GM23248 (cell line): ENCODE data around the gene CUX1. TPM values are rescaled to one million over a fixed set of nuclear protein-coding genes. Genes with fewer than 3 reads are reported as not detected.

ENCODE experiments used
- DNase-seq: peaks from one replicate; pipeline ENCODE4 v3.0.0-alpha.2; 2015
- H2AFZ ChIP-seq: fragments of 200-600 bp; sonication (generic); 2 replicates; pipeline ENCODE4 v1.6.1; 2016; ENCODE audit warnings: antibody characterized with exemption
- H3F3A ChIP-seq: fragments of 200-600 bp; sonication (generic); 2 replicates; pipeline ENCODE4 v1.6.1; 2016; ENCODE audit warnings: mild to moderate bottlenecking, antibody characterized with exemption, mixed run types; ENCODE audit not compliant: insufficient read depth
- H3K27ac ChIP-seq: fragments of 200-600 bp; sonication (generic); 2 replicates; pipeline ENCODE4 v1.5.1; 2016; ENCODE audit warnings: mild to moderate bottlenecking
- H3K27me3 ChIP-seq: fragments of 200-600 bp; sonication (generic); replicated peaks from 2 replicates; pipeline ENCODE4 v1.6.1; 2016; ENCODE audit warnings: mild to moderate bottlenecking; ENCODE audit not compliant: insufficient read depth
- H3K36me3 ChIP-seq: fragments of 200-600 bp; sonication (generic); 2 replicates; pipeline ENCODE4 v1.6.1; 2016; ENCODE audit warnings: low read depth, mild to moderate bottlenecking
- H3K4me1 ChIP-seq: fragments of 200-600 bp; sonication (generic); 2 replicates; pipeline ENCODE4 v1.6.1; 2016; ENCODE audit warnings: mild to moderate bottlenecking; ENCODE audit not compliant: insufficient read depth
- H3K4me2 ChIP-seq: fragments of 200-600 bp; sonication (generic); one replicate; pipeline ENCODE4 v1.6.1; 2016; ENCODE audit warnings: mild to moderate bottlenecking; ENCODE audit not compliant: unreplicated experiment
- H3K4me3 ChIP-seq: fragments of 200-600 bp; sonication (generic); 2 replicates; pipeline ENCODE4 v1.5.1; 2016; ENCODE audit warnings: mild to moderate bottlenecking
- H3K79me2 ChIP-seq: fragments of 200-600 bp; sonication (generic); 2 replicates; pipeline ENCODE4 v1.6.1; 2016; ENCODE audit warnings: mild to moderate bottlenecking; ENCODE audit not compliant: insufficient read depth
- H3K9ac ChIP-seq: fragments of 200-600 bp; sonication (generic); 2 replicates; pipeline ENCODE4 v1.6.1; 2016; ENCODE audit warnings: mild to moderate bottlenecking
- H3K9me2 ChIP-seq: fragments of 200-600 bp; sonication (generic); 2 replicates; pipeline ENCODE4 v1.6.1; 2016; ENCODE audit warnings: mixed run types, mild to moderate bottlenecking, moderate library complexity; ENCODE audit not compliant: insufficient read depth
- H3K9me3 ChIP-seq: fragments of 200-600 bp; sonication (generic); one replicate; pipeline ENCODE4 v1.6.1; 2017; ENCODE audit warnings: low read depth
- H4K20me1 ChIP-seq: fragments of 200-600 bp; sonication (generic); 2 replicates; pipeline ENCODE4 v1.6.0; 2016; ENCODE audit not compliant: insufficient read depth
- EZH2 ChIP-seq: fragments of 200-600 bp; sonication (generic); IDR thresholded peaks from 2 replicates; pipeline ENCODE4 v1.6.1; 2018; ENCODE audit warnings: antibody characterized with exemption, mild to moderate bottlenecking; ENCODE audit not compliant: insufficient read depth, poor library complexity, severe bottlenecking
- EZH2phosphoT487 ChIP-seq: fragments of 200-600 bp; sonication (generic); IDR thresholded peaks from 2 replicates; pipeline ENCODE4 v1.6.1; 2018; ENCODE audit warnings: antibody characterized with exemption, moderate library complexity, mild to moderate bottlenecking, low read depth; ENCODE audit not compliant: insufficient read depth
- WGBS, 2 experiments: methylation state at CpG; one replicate each; pipeline ENCODE4 v1.1.6; 2015 to 2017; ENCODE audit warnings: low lambda C conversion rate in 2 of 2, low coverage in 1 of 2; ENCODE audit errors: missing lambda C conversion rate in 2 of 2; 5-methylcytosine and 5-hydroxymethylcytosine counted together
- in situ Hi-C: fragments of 300-500 bp; cut with MboI; formaldehyde crosslinking; loops from 2 replicates; pipeline ENCODE4 v1.15.0; 2020
- polyA plus RNA-seq: library from polyadenylated mRNA; unstranded; fragments of >200 nt; fragmentation: Nextera tagmentation; extraction: Ambion mirVana; gene quantifications from 2 replicates; pipeline ENCODE4 v1.2.1, GENCODE V29; 2016
- total RNA-seq: library from RNA; depleted of rRNA; stranded (reverse); fragments of >200 nt; shearing (Covaris generic); gene quantifications from 2 replicates; pipeline ENCODE4 v1.2.3, GENCODE V29; 2014

The CUX1 gene
- total and polyA plus RNA-seq, 2 experiments from 2014 or later, result 30.2 to 34.9 TPM

GRCh38 chr7:102079140-102080018 lies 262.0 kb downstream of the CUX1 start:
- Histone ChIP-seq H3K27me3 (no peaks in the 10 kb centered on the region), H3K36me3 (peaks cover 7% of the 10 kb centered on the region; the same call in 1 of the 2 replicates), H3K9me3 (no peaks in the 10 kb centered on the region), H2AFZ (no peak overlapping the region), H3F3A (0 out of 2 replicates have a peak, but pooled peaks cover 4% of the 10 kb centered on the region), H3K79me2 (no peaks in the 10 kb centered on the region), H3K4me1 (no peaks in the 10 kb centered on the region), H3K4me3 (no peak overlapping the region), H3K9ac (no peak overlapping the region), H3K27ac (no peak overlapping the region), H3K4me2 (no peak overlapping the region), H3K9me2 (no peaks in the 10 kb centered on the region), H4K20me1 (no peaks in the 10 kb centered on the region)
- 90 to 93% methylated on average over 24 of the region's 24 CpGs for WGBS, 2 experiments
- no peak for DNase-seq
- in situ Hi-C loops, result no loop called here
- TF ChIP-seq EZH2phosphoT487, result no peak
- no peak for TF ChIP-seq EZH2

DNA sequence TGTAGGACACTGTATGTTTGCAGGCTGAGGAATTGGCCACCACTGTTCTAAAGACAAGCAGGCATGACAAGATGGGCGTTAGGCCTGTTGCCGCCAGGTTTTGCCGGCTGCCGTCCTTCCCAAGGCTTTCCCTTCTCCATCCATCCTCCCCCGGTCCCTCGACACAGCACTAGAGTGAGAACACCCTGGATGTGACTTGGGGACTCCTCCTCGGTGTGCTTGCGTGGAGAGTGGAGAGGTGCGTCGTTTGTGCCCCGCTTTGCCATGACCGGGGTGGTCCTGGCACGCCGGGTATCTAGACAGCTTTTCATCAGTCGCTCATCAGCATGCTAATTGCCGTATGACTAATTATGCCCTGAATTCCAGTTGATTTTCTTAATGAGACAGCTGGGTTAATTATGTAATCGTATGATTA lies 262.6 kb downstream of the CUX1 start:
- 97% methylated on average over 17 of the region's 17 CpGs for WGBS, 2 experiments
- no peaks in the 10 kb centered on the region for H3K9me3 ChIP-seq
- H3K36me3 ChIP-seq, result peaks cover 7% of the 10 kb centered on the region; the same call in 1 of the 2 replicates
- in situ Hi-C loops, result no loop called here
- H3F3A ChIP-seq, result 0 out of 2 replicates have a peak, but pooled peaks cover 4% of the 10 kb centered on the region
- H3K4me3 ChIP-seq, result no peak overlapping the region
- H3K4me2 ChIP-seq, result no peak overlapping the region
- no peak for TF ChIP-seq EZH2
- no peak for TF ChIP-seq EZH2phosphoT487
- no peak overlapping the region for H3K9ac ChIP-seq
- no peaks in the 10 kb centered on the region for H3K9me2 ChIP-seq
- H3K79me2 ChIP-seq, result no peaks in the 10 kb centered on the region
- no peak overlapping the region for H3K27ac ChIP-seq
- no peak overlapping the region for H2AFZ ChIP-seq
- H3K4me1 ChIP-seq, result no peaks in the 10 kb centered on the region
- no peaks in the 10 kb centered on the region for H4K20me1 ChIP-seq
- no peak for DNase-seq
- H3K27me3 ChIP-seq, result no peaks in the 10 kb centered on the region

GRCh38 chr7:102080434-102081243 lies 263.2 kb downstream of the CUX1 start:
- 95 to 97% methylated on average over 24 of the region's 24 CpGs for WGBS, 2 experiments

DNA sequence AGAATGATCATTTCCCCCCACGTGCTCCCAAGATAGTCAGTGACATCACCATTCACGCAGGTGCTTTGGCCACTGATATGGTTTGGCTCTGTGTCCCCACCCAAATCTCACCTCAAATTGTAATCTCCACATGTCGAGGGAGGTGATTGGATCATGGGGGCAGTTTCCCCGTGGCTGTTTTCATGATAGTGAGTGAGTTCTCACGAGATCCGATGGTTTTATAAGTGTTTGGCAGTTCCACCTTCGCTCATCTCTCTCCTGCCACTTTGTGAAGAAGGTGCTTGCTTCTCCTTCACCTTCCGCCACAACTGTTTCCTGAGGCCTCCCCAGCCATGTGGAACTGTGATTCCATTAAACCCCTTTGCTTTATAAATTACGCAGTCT lies 263.8 kb downstream of the CUX1 start:
- Histone ChIP-seq H3K36me3 (peaks cover 7% of the 10 kb centered on the region; the same call in 1 of the 2 replicates), H3K4me2 (no peak overlapping the region), H3K9me3 (no peaks in the 10 kb centered on the region), H3K27me3 (no peaks in the 10 kb centered on the region), H3K9me2 (no peaks in the 10 kb centered on the region), H3K27ac (no peak overlapping the region), H2AFZ (no peak overlapping the region), H3K4me1 (no peaks in the 10 kb centered on the region), H3F3A (0 out of 2 replicates have a peak, but pooled peaks cover 4% of the 10 kb centered on the region), H3K9ac (no peak overlapping the region), H4K20me1 (no peaks in the 10 kb centered on the region), H3K79me2 (no peaks in the 10 kb centered on the region), H3K4me3 (no peak overlapping the region)
- DNase-seq, result no peak
- WGBS, 2 experiments, result 96 to 98% methylated on average over 9 of the region's 9 CpGs
- TF ChIP-seq EZH2 (no peak), EZH2phosphoT487 (no peak)
- in situ Hi-C loops, result no loop called here

More at GRCh38 chr7:102080434-102081243, 263.2 kb downstream of the CUX1 start:
- no peaks in the 10 kb centered on the region for H3K9me2 ChIP-seq
- DNase-seq, result no peak
- no peak overlapping the region for H2AFZ ChIP-seq
- no peak overlapping the region for H3K27ac ChIP-seq
- H3K9ac ChIP-seq, result no peak overlapping the region
- no peaks in the 10 kb centered on the region for H3K79me2 ChIP-seq
- no peak overlapping the region for H3K4me3 ChIP-seq
- in situ Hi-C loops, result no loop called here
- no peaks in the 10 kb centered on the region for H3K9me3 ChIP-seq
- no peaks in the 10 kb centered on the region for H3K27me3 ChIP-seq
- H3K4me2 ChIP-seq, result no peak overlapping the region
- no peaks in the 10 kb centered on the region for H4K20me1 ChIP-seq
- H3F3A ChIP-seq, result 0 out of 2 replicates have a peak, but pooled peaks cover 4% of the 10 kb centered on the region
- H3K4me1 ChIP-seq, result no peaks in the 10 kb centered on the region
- no peak for TF ChIP-seq EZH2phosphoT487
- no peak for TF ChIP-seq EZH2
- peaks cover 7% of the 10 kb centered on the region; the same call in 1 of the 2 replicates for H3K36me3 ChIP-seq
